SK-N-SH treated with all-trans-retinoic acid at 6 μM for 48 hours (cell line): ENCODE results near the gene ABHD17B.

Experiments used
- ARNTL ChIP-seq: fragments of 450-650 bp; formaldehyde crosslinking; IDR thresholded peaks from 2 replicates; pipeline ENCODE4 v1.5.0; 2020; ENCODE audit warnings: low read depth, mild to moderate bottlenecking, moderate library complexity, borderline replicate concordance
- ISL1 ChIP-seq: fragments of 250-450 bp; sonication (Bioruptor Pico); IDR thresholded peaks from 2 replicates; pipeline ENCODE4 v2.1.2; 2022; ENCODE audit warnings: mild to moderate bottlenecking, moderate library complexity
- POU6F1 ChIP-seq: fragments of 250-450 bp; sonication (Bioruptor Pico); IDR thresholded peaks from 2 replicates; pipeline ENCODE4 v1.8.0; 2021; ENCODE audit warnings: low read depth, mild to moderate bottlenecking, moderate library complexity, borderline replicate concordance
- SNAI2 ChIP-seq: fragments of 250-450 bp; sonication (Bioruptor Pico); IDR thresholded peaks from 2 replicates; pipeline ENCODE4 v1.5.0; 2020; ENCODE audit warnings: mild to moderate bottlenecking, moderate library complexity
- TCF4 ChIP-seq: fragments of 250-450 bp; sonication (Bioruptor Pico); IDR thresholded peaks from 2 replicates; pipeline ENCODE4 v1.8.0; 2021; ENCODE audit warnings: mild to moderate bottlenecking, moderate library complexity, borderline replicate concordance
- ZFP30 ChIP-seq: fragments of 450-650 bp; formaldehyde crosslinking; IDR thresholded peaks from 2 replicates; pipeline ENCODE4 v1.5.0; 2022; ENCODE audit warnings: mild to moderate bottlenecking, moderate library complexity
- ZNF565 ChIP-seq: fragments of 450-650 bp; formaldehyde crosslinking; conservative IDR thresholded peaks from 2 replicates; pipeline ENCODE4 v1.5.0; 2020; ENCODE audit warnings: low read depth, mild to moderate bottlenecking, moderate library complexity
- ZNF70 ChIP-seq: fragments of 450-650 bp; formaldehyde crosslinking; IDR thresholded peaks from 2 replicates; pipeline ENCODE4 v1.5.0; 2020; ENCODE audit warnings: mild to moderate bottlenecking, moderate library complexity
- ZNF8 ChIP-seq: fragments of 450-650 bp; formaldehyde crosslinking; IDR thresholded peaks from 2 replicates; pipeline ENCODE4 v1.5.0; 2020; ENCODE audit warnings: mild to moderate bottlenecking, moderate library complexity

DNA sequence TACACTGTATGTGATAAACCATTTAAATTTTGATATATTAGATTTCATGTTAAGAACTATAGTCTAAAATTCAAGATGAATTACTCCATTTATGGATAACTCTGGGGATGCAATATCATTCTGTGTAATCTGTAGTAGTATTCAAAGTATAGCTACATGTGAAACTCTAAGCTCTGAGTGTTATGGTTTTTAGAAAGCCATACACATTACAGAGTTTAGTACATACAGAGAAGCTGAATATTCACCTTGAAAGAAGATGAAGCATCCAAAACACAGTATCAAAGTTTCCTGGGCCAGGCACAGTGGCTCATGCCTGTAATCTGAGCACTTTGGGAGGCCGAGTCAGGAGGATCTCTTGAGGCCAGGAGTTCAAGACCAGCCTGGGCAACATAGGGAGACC, 25.0 kb downstream of the ABHD17B start:
- no peak for TF ChIP-seq ZFP30 (CRISPR knock-in tag)
- TF ChIP-seq ISL1 = no peak
- TF ChIP-seq ARNTL (CRISPR knock-in tag) = no peak
- TF ChIP-seq SNAI2 = no peak
- no peak for TF ChIP-seq ZNF8 (CRISPR knock-in tag)
- no peak for TF ChIP-seq TCF4 (CRISPR knock-in tag)
- TF ChIP-seq ZNF565 (CRISPR knock-in tag) = no peak
- no peak for TF ChIP-seq ZNF70 (CRISPR knock-in tag)
- TF ChIP-seq POU6F1 (CRISPR knock-in tag) = no peak
